Testis (tissue), 2 donors: ENCODE results near the gene PAX3.

Experiments used
- POLR2A ChIP-seq: fragments of 450-650 bp; IDR thresholded peaks from one replicate; pipeline ENCODE4 v1.6.1; 2017; ENCODE audit warnings: antibody characterized with exemption, mild to moderate bottlenecking, moderate library complexity
- TF ChIP-seq, protein P1 (sequence below), 3 experiments: fragments of 450-650 bp in 2 of 3; fragments of 200-600 bp in 1 of 3; sonication (generic) in 1 of 3; IDR thresholded peaks; one replicate each; pipeline ENCODE4 v1.5.1; 2016 to 2019; ENCODE audit warnings: antibody characterized with exemption in 3 of 3, mild to moderate bottlenecking in 2 of 3, moderate library complexity in 1 of 3

DNA sequence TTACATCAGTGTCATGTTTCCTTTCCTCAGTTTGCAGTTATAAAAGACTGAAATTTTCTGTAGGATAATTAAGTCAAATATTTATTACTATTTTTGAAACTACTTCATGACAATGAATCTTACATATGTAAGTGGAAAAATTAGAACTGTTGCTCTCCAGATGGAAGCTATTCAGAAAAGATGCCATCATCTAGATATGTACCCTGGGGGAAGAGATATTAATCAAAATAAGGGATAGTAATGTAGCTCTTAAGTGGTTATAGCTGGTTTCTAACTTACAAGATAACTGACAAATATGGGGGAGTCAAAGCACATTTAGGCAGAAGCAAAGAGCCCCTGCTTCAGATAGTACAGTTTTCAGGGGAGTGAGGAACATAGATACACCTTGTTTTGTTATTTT lies 38.1 kb upstream of the PAX3 start:
- TF ChIP-seq POLR2A: no peak
- TF ChIP-seq, protein P1, sequence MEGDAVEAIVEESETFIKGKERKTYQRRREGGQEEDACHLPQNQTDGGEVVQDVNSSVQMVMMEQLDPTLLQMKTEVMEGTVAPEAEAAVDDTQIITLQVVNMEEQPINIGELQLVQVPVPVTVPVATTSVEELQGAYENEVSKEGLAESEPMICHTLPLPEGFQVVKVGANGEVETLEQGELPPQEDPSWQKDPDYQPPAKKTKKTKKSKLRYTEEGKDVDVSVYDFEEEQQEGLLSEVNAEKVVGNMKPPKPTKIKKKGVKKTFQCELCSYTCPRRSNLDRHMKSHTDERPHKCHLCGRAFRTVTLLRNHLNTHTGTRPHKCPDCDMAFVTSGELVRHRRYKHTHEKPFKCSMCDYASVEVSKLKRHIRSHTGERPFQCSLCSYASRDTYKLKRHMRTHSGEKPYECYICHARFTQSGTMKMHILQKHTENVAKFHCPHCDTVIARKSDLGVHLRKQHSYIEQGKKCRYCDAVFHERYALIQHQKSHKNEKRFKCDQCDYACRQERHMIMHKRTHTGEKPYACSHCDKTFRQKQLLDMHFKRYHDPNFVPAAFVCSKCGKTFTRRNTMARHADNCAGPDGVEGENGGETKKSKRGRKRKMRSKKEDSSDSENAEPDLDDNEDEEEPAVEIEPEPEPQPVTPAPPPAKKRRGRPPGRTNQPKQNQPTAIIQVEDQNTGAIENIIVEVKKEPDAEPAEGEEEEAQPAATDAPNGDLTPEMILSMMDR (IDR thresholded peaks at IDR 0.05): no peak
